SK-N-SH (cell line): ENCODE data around the gene TTLL12. TPM values are rescaled to one million over a fixed set of nuclear protein-coding genes. Genes with fewer than 3 reads are reported as not detected.

Source experiments
- CTCF ChIA-PET: fragments of 300-600, 350-600 bp; formaldehyde crosslinking; extraction: SDS; loops from one replicate; lab custom pipeline; 2021; lab: Yijun Ruan, JAX
- POLR2A ChIA-PET: fragments of 350-600 bp; sonication (Branson Sonifier 250); formaldehyde crosslinking; extraction: SDS; loops from one replicate; lab custom pipeline; 2020; ENCODE audit warnings: antibody characterized with exemption, inconsistent platforms; lab: Yijun Ruan, JAX
- DNase-seq: peaks from one replicate; pipeline ENCODE4 v3.0.0; 2012
- H2AFZ ChIP-seq: fragments of 200-600 bp; sonication (generic); 2 replicates; pipeline ENCODE4 v1.8.1; 2016; ENCODE audit warnings: antibody characterized with exemption, mild to moderate bottlenecking, low read depth
- H3F3A ChIP-seq: fragments of 200-600 bp; sonication (generic); replicated peaks from 2 replicates; pipeline ENCODE3; 2016; ENCODE audit warnings: antibody characterized with exemption, mild to moderate bottlenecking; ENCODE audit not compliant: insufficient read depth
- H3K27ac ChIP-seq, 2 experiments: fragments of 200-500 bp in 1 of 2; fragments of 200-600 bp in 1 of 2; sonication (Bioruptor generic) in 1 of 2; sonication (generic), shearing (Covaris generic) in 1 of 2; 2 replicates each; pipeline versions ENCODE4 v1.5.1 to v1.6.1; 2014 to 2016; ENCODE audit warnings: low read depth in 2 of 2, inconsistent platforms in 1 of 2, low read length in 1 of 2, mild to moderate bottlenecking in 1 of 2, mixed read lengths in 1 of 2
- H3K27me3 ChIP-seq: fragments of 200-600 bp; sonication (generic), shearing (Covaris generic); 2 replicates; pipeline ENCODE4 v1.6.1; 2016; ENCODE audit warnings: mixed run types; ENCODE audit not compliant: insufficient read depth
- H3K36me3 ChIP-seq, 2 experiments: fragments of 200-500 bp in 1 of 2; fragments of 200-600 bp in 1 of 2; sonication (Bioruptor generic) in 1 of 2; sonication (generic) in 1 of 2; replicated peaks in 1 of 2; 2 replicates each; pipeline versions ENCODE3 to v1.5.1; 2014 to 2016; ENCODE audit warnings: low read length in 1 of 2, mild to moderate bottlenecking in 1 of 2; ENCODE audit not compliant: insufficient read depth in 2 of 2, control insufficient read depth in 1 of 2
- H3K4me1 ChIP-seq, 2 experiments: fragments of 200-500 bp in 1 of 2; fragments of 200-600 bp in 1 of 2; sonication (Bioruptor generic) in 1 of 2; sonication (generic), shearing (Covaris generic) in 1 of 2; 2 replicates each; pipeline versions ENCODE4 v1.5.1 to v1.6.1; 2014 to 2016; ENCODE audit warnings: low read depth in 1 of 2, low read length in 1 of 2, mixed run types in 1 of 2; ENCODE audit not compliant: insufficient read depth in 2 of 2, control insufficient read depth in 1 of 2
- H3K4me2 ChIP-seq: fragments of 200-600 bp; sonication (generic), shearing (Covaris generic); 2 replicates; pipeline ENCODE4 v1.6.1; 2017; ENCODE audit warnings: mixed run types
- H3K4me3 ChIP-seq, 2 experiments: fragments of 200-500 bp in 1 of 2; fragments of 200-600 bp in 1 of 2; sonication (Bioruptor generic) in 1 of 2; sonication (generic), shearing (Covaris generic) in 1 of 2; 2 replicates each; pipeline versions ENCODE4 v1.5.1 to v1.8.1; 2014 to 2016; ENCODE audit warnings: low read depth in 2 of 2, inconsistent platforms in 1 of 2, low read length in 1 of 2, mild to moderate bottlenecking in 1 of 2, mixed read lengths in 1 of 2, moderate library complexity in 1 of 2
- H3K79me2 ChIP-seq: fragments of 200-600 bp; sonication (generic); 2 replicates; pipeline ENCODE4 v1.8.1; 2017; ENCODE audit warnings: mild to moderate bottlenecking; ENCODE audit not compliant: insufficient read depth
- H3K9ac ChIP-seq: fragments of 200-600 bp; sonication (generic); 2 replicates; pipeline ENCODE4 v1.6.1; 2017; ENCODE audit warnings: mixed run types
- H3K9me2 ChIP-seq: fragments of 200-600 bp; sonication (generic); 2 replicates; pipeline ENCODE4 v1.6.1; 2017; ENCODE audit warnings: mixed run types
- H3K9me3 ChIP-seq: fragments of 200-600 bp; sonication (generic); 2 replicates; pipeline ENCODE4 v1.6.1; 2017; ENCODE audit warnings: mixed run types, mild to moderate bottlenecking, moderate library complexity
- H4K20me1 ChIP-seq: fragments of 200-600 bp; sonication (generic); 2 replicates; pipeline ENCODE4 v1.6.1; 2017; ENCODE audit warnings: mild to moderate bottlenecking, mixed run types; ENCODE audit not compliant: insufficient read depth
- ELF1 ChIP-seq: IDR thresholded peaks from 2 replicates; pipeline ENCODE4 v1.4.0; 2012
- GABPA ChIP-seq: IDR thresholded peaks from 2 replicates; pipeline ENCODE4 v1.4.0; 2012; ENCODE audit warnings: low read depth, mild to moderate bottlenecking
- JUND ChIP-seq: IDR thresholded peaks from 2 replicates; pipeline ENCODE4 v1.4.0; 2012
- MEF2A ChIP-seq: IDR thresholded peaks from 2 replicates; pipeline ENCODE4 v1.4.0; 2012; ENCODE audit warnings: low read depth, borderline replicate concordance
- MXI1 ChIP-seq: IDR thresholded peaks from 2 replicates; pipeline ENCODE4 v1.6.1; 2012; ENCODE audit warnings: mild to moderate bottlenecking, low read depth, low read length, improper control_type of control experiment
- RAD21 ChIP-seq: IDR thresholded peaks from 2 replicates; pipeline ENCODE4 v1.6.1; 2012; ENCODE audit warnings: mild to moderate bottlenecking, low read length
- RCOR1 ChIP-seq: fragments of 150-350 bp; IDR thresholded peaks from 2 replicates; pipeline ENCODE4 v1.6.1; 2017; ENCODE audit warnings: antibody characterized with exemption, low read length
- RXRA ChIP-seq: IDR thresholded peaks from 2 replicates; pipeline ENCODE4 v1.4.0; 2012; ENCODE audit warnings: low read depth, mild to moderate bottlenecking, borderline replicate concordance
- SIN3A ChIP-seq: IDR thresholded peaks from 2 replicates; pipeline ENCODE4 v1.6.1; 2012; ENCODE audit warnings: low read depth, mild to moderate bottlenecking, low read length, moderate library complexity, borderline replicate concordance
- SMC3 ChIP-seq: IDR thresholded peaks from 2 replicates; pipeline ENCODE4 v1.6.1; 2012; ENCODE audit warnings: low read depth, low read length, improper control_type of control experiment
- TEAD4 ChIP-seq: IDR thresholded peaks from 2 replicates; pipeline ENCODE4 v1.4.0; 2012; ENCODE audit warnings: mild to moderate bottlenecking, borderline replicate concordance; ENCODE audit not compliant: insufficient read depth
- YY1 ChIP-seq: IDR thresholded peaks from 2 replicates; pipeline ENCODE4 v1.4.0; 2012; ENCODE audit warnings: low read depth, mild to moderate bottlenecking
- WGBS: methylation state at CpG from one replicate; pipeline ENCODE4 v1.1.6; 2017; ENCODE audit warnings: low lambda C conversion rate; 5-methylcytosine and 5-hydroxymethylcytosine counted together
- polyA plus RNA-seq, 3 experiments: library from polyadenylated mRNA; depleted of rRNA; stranded (reverse); fragments of >200 nt; gene quantifications; 2 replicates each; pipeline ENCODE4 v1.2.3, GENCODE V29; 2012
- TF ChIP-seq, protein P1 (sequence below): fragments of 150-350 bp; IDR thresholded peaks from 2 replicates; pipeline ENCODE4 v1.6.1; 2016; ENCODE audit warnings: mild to moderate bottlenecking, low read depth, low read length
- TF ChIP-seq, protein P2 (sequence below): IDR thresholded peaks from 2 replicates; pipeline ENCODE4 v1.4.0; 2012; ENCODE audit warnings: low read depth, borderline replicate concordance
- TF ChIP-seq, protein P3 (sequence below): IDR thresholded peaks from 2 replicates; pipeline ENCODE4 v1.4.0; 2012; ENCODE audit warnings: low read depth, borderline replicate concordance

Gene TTLL12
- polyA plus RNA-seq, 1 of the 3 experiments (the other 2 are of a cell fraction), result 11.5 TPM

DNA sequence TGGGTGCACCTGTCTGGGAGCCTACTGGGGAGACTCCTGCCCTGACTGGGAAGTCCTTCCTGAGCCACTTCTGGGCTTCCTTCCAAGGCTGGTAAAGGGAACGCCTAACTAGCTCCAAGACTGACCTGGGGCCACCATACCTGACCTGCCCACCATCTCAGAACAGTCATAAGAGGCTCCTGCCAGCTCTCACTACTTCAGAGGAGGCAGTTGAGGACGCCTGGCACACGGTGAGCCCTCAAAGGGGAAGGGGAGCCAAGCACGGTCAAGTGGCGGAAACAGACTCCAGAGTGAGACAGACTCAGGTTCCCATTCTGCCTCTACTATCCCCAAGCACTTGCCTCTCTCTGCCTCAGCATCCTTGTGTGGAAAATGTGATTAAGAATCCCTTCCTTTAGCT lies 51.4 kb downstream of the TTLL12 start:
- Histone ChIP-seq H3K9ac (no peak overlapping the region), H3K79me2 (no peaks in the 10 kb centered on the region), H3K27me3 (no peaks in the 10 kb centered on the region), H3K9me2 (no peaks in the 10 kb centered on the region), H3K4me2 (no peak overlapping the region), H3K27ac (no peak overlapping the region), H3K4me3 (no peak overlapping the region), H3K9me3 (no peaks in the 10 kb centered on the region), H3K36me3 (peaks cover 0 to 8% of the 10 kb centered on the region in 2 experiments), H3K4me1 (no peaks in the 10 kb centered on the region), H3F3A (no peaks in the 10 kb centered on the region), H2AFZ (no peak overlapping the region), H4K20me1 (no peaks in the 10 kb centered on the region)
- ChIA-PET CTCF (interaction anchor here (0.7 to 1.9 kb wide), 3 partner anchors 20 to 65 kb away, joined by 3 to 5 read pairs (median 3); partner anchors contain the start of gene BIK), POLR2A (no interaction called here)
- no CpG with 5 or more reads among the region's 5 CpGs for WGBS
- no peak for DNase-seq
- TF ChIP-seq MXI1 (no peak), RAD21 (no peak), JUND (no peak), MEF2A (no peak)
- TF ChIP-seq, all 33 proteins: peak for 0

DNA sequence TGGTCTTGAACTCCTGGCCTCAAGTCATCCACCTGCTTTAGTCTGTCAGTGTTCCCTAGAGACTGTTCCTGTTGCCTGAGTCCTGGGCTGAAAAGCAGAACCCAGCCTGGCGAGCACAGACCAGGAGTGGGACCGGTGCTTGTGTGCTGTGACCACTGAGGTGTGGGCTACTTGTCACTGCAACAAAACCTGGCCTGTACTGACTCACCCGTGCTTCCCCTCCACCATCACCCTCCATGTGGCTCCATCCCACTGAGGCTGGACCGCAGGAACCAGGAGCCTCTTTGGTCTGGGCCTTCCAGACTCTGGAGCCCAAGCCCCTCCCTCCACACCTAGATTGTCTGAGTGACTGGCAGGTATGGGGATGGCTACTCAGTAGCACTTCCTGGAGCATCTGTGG lies 52.4 kb downstream of the TTLL12 start:
- H2AFZ ChIP-seq, result no peak overlapping the region
- CTCF ChIA-PET, result no interaction called here
- H3K27ac ChIP-seq, result no peak overlapping the region
- TF ChIP-seq JUND (no peak), ELF1 (no peak), YY1 (no peak), TEAD4 (no peak), MEF2A (no peak), RXRA (no peak), RCOR1 (no peak), SMC3 (no peak), SIN3A (no peak), GABPA (no peak)
- TF ChIP-seq, protein P1, sequence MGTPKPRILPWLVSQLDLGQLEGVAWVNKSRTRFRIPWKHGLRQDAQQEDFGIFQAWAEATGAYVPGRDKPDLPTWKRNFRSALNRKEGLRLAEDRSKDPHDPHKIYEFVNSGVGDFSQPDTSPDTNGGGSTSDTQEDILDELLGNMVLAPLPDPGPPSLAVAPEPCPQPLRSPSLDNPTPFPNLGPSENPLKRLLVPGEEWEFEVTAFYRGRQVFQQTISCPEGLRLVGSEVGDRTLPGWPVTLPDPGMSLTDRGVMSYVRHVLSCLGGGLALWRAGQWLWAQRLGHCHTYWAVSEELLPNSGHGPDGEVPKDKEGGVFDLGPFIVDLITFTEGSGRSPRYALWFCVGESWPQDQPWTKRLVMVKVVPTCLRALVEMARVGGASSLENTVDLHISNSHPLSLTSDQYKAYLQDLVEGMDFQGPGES, result no peak
- TF ChIP-seq, protein P2, sequence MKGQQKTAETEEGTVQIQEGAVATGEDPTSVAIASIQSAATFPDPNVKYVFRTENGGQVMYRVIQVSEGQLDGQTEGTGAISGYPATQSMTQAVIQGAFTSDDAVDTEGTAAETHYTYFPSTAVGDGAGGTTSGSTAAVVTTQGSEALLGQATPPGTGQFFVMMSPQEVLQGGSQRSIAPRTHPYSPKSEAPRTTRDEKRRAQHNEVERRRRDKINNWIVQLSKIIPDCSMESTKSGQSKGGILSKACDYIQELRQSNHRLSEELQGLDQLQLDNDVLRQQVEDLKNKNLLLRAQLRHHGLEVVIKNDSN, result no peak
- TF ChIP-seq, protein P3, sequence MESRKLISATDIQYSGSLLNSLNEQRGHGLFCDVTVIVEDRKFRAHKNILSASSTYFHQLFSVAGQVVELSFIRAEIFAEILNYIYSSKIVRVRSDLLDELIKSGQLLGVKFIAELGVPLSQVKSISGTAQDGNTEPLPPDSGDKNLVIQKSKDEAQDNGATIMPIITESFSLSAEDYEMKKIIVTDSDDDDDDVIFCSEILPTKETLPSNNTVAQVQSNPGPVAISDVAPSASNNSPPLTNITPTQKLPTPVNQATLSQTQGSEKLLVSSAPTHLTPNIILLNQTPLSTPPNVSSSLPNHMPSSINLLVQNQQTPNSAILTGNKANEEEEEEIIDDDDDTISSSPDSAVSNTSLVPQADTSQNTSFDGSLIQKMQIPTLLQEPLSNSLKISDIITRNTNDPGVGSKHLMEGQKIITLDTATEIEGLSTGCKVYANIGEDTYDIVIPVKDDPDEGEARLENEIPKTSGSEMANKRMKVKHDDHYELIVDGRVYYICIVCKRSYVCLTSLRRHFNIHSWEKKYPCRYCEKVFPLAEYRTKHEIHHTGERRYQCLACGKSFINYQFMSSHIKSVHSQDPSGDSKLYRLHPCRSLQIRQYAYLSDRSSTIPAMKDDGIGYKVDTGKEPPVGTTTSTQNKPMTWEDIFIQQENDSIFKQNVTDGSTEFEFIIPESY, result no peak
- TF ChIP-seq, all 33 proteins: peak for 0
- Histone ChIP-seq H4K20me1 (no peaks in the 10 kb centered on the region), H3K36me3 (peaks cover 0 to 4% of the 10 kb centered on the region in 2 experiments), H3F3A (no peaks in the 10 kb centered on the region), H3K4me3 (no peak overlapping the region), H3K9ac (no peak overlapping the region), H3K4me1 (no peaks in the 10 kb centered on the region), H3K4me2 (no peak overlapping the region), H3K79me2 (no peaks in the 10 kb centered on the region), H3K9me2 (no peaks in the 10 kb centered on the region), H3K9me3 (no peaks in the 10 kb centered on the region), H3K27me3 (no peaks in the 10 kb centered on the region)
- WGBS, result 100% methylated on average over 2 of the region's 4 CpGs
- no peak for DNase-seq
- POLR2A ChIA-PET, result no interaction called here
